Gastrocnemius medialis (tissue), 4 donors: ENCODE measurements around the gene MED4.

Experiments used
- POLR2A ChIP-seq, 2 donors: fragments of 450-650 bp; IDR thresholded peaks; one replicate each; pipeline ENCODE4 v1.6.1; 2017; ENCODE audit warnings: antibody characterized with exemption in 2 of 2, mild to moderate bottlenecking in 2 of 2, moderate library complexity in 2 of 2
- TF ChIP-seq, protein P1 (sequence below), 5 experiments: fragments of 450-650 bp in 3 of 5; fragments of 200-600 bp in 2 of 5; sonication (generic) in 2 of 5; IDR thresholded peaks in 4 of 5; conservative IDR thresholded peaks in 1 of 5; 1 replicate in 4 of 5; 2 replicates in 1 of 5; pipeline ENCODE4 v1.5.1; 2016 to 2019; ENCODE audit warnings: antibody characterized with exemption in 5 of 5, mild to moderate bottlenecking in 3 of 5, moderate library complexity in 3 of 5

DNA sequence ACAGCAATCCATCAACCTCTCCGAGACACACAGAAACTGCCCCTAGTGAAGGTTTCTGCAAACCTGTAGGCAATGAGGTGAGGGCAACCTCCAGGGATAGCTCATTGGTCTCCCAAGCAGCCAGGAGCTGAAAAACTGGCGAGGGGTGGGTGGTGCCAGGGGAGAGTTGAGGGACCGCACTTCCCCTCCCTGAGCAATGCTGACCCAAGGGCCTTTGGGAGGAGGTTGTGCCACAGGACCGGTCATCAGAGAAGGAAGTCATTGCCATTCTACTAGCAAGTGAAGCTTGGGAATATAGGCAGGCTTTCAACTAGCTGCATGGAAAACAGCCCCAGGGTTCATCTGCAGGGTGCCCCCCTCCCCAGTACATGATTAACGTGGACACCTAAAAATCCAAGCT, 23.1 kb upstream of the MED4 start:
- TF ChIP-seq, protein P1, sequence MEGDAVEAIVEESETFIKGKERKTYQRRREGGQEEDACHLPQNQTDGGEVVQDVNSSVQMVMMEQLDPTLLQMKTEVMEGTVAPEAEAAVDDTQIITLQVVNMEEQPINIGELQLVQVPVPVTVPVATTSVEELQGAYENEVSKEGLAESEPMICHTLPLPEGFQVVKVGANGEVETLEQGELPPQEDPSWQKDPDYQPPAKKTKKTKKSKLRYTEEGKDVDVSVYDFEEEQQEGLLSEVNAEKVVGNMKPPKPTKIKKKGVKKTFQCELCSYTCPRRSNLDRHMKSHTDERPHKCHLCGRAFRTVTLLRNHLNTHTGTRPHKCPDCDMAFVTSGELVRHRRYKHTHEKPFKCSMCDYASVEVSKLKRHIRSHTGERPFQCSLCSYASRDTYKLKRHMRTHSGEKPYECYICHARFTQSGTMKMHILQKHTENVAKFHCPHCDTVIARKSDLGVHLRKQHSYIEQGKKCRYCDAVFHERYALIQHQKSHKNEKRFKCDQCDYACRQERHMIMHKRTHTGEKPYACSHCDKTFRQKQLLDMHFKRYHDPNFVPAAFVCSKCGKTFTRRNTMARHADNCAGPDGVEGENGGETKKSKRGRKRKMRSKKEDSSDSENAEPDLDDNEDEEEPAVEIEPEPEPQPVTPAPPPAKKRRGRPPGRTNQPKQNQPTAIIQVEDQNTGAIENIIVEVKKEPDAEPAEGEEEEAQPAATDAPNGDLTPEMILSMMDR (IDR thresholded peaks at IDR 0.05 in 4 of 5, conservative IDR thresholded peaks at IDR 0.05 in 1 of 5), result no peak
- TF ChIP-seq POLR2A (IDR thresholded peaks at IDR 0.05), result no peak
